DOHH2 (cell line): ENCODE data around the gene CCNF.

Source experiments
- H3F3A ChIP-seq: fragments of 200-600 bp; sonication (generic), shearing (Covaris generic); 2 replicates; pipeline ENCODE4 v1.6.0; 2016; ENCODE audit warnings: antibody characterized with exemption, mild to moderate bottlenecking; ENCODE audit not compliant: control insufficient read depth, insufficient read depth
- H3K27ac ChIP-seq: fragments of 200-600 bp; sonication (generic); 2 replicates; pipeline ENCODE4 v1.5.1; 2014; ENCODE audit warnings: low read depth, mild to moderate bottlenecking, low read length, moderate library complexity
- H3K27me3 ChIP-seq: fragments of 200-600 bp; sonication (generic); 2 replicates; pipeline ENCODE4 v1.6.1; 2014; ENCODE audit warnings: mild to moderate bottlenecking, low read length, mixed read lengths; ENCODE audit not compliant: control insufficient read depth
- H3K36me3 ChIP-seq: fragments of 200-600 bp; sonication (generic); 2 replicates; pipeline ENCODE4 v1.6.1; 2014; ENCODE audit warnings: mild to moderate bottlenecking, low read length, moderate library complexity, mixed read lengths; ENCODE audit not compliant: control insufficient read depth
- H3K4me1 ChIP-seq: fragments of 200-600 bp; sonication (generic); 2 replicates; pipeline ENCODE4 v1.6.1; 2014; ENCODE audit warnings: mild to moderate bottlenecking, low read length, mixed read lengths; ENCODE audit not compliant: control insufficient read depth
- H3K4me2 ChIP-seq: fragments of 200-600 bp; sonication (generic); 2 replicates; pipeline ENCODE4 v1.6.0; 2014; ENCODE audit warnings: mild to moderate bottlenecking, low read length, moderate library complexity
- H3K4me3 ChIP-seq: fragments of 200-600 bp; sonication (generic); 2 replicates; pipeline ENCODE4 v1.5.1; 2014; ENCODE audit warnings: mild to moderate bottlenecking, low read length, mixed read lengths
- H3K79me2 ChIP-seq: fragments of 200-600 bp; sonication (generic); 2 replicates; pipeline ENCODE4 v1.6.1; 2014; ENCODE audit warnings: mild to moderate bottlenecking, low read length, mixed read lengths; ENCODE audit not compliant: control insufficient read depth
- H3K9me2 ChIP-seq: fragments of 200-600 bp; sonication (generic); replicated peaks from 2 replicates; pipeline ENCODE4 v1.6.1; 2014; ENCODE audit warnings: mild to moderate bottlenecking, low read length, mixed read lengths; ENCODE audit not compliant: control insufficient read depth
- H3K9me3 ChIP-seq: fragments of 200-600 bp; sonication (generic); 2 replicates; pipeline ENCODE4 v1.6.1; 2014; ENCODE audit warnings: antibody characterized with exemption, low read length, mixed read lengths; ENCODE audit not compliant: control insufficient read depth, insufficient read depth
- H4K20me1 ChIP-seq: fragments of 200-600 bp; sonication (generic); 2 replicates; pipeline ENCODE4 v1.6.0; 2014; ENCODE audit warnings: low read depth, mild to moderate bottlenecking, antibody characterized with exemption, low read length, moderate library complexity; ENCODE audit not compliant: control insufficient read depth, insufficient read depth
- EZH2phosphoT487 ChIP-seq: fragments of 200-600 bp; sonication (generic); IDR thresholded peaks from 2 replicates; pipeline ENCODE4 v1.6.1; 2017; ENCODE audit warnings: borderline replicate concordance, mild to moderate bottlenecking, antibody characterized with exemption, low read length, moderate library complexity, mixed read lengths
- TF ChIP-seq, protein P1 (sequence below): fragments of 200-600 bp; sonication (generic); IDR thresholded peaks from one replicate; pipeline ENCODE4 v1.5.1; 2014; ENCODE audit warnings: antibody characterized with exemption, mild to moderate bottlenecking, low read depth, low read length; ENCODE audit not compliant: poor library complexity, severe bottlenecking

CCNF gene

GRCh38 chr16:2468725-2469398 lies 39.6 kb downstream of the CCNF start:
- Histone ChIP-seq H3F3A (peaks cover 30% of the 10 kb centered on the region), H3K9me3 (no peaks in the 10 kb centered on the region), H3K4me3 (peak overlapping the region; percentile 81), H3K4me1 (peaks cover 76% of the 10 kb centered on the region), H3K36me3 (no peaks in the 10 kb centered on the region), H3K27ac (peak overlapping the region; percentile 95), H3K9me2 (no peaks in the 10 kb centered on the region), H4K20me1 (no peaks in the 10 kb centered on the region), H3K79me2 (peaks cover 15% of the 10 kb centered on the region), H3K27me3 (no peaks in the 10 kb centered on the region), H3K4me2 (peak overlapping the region; percentile 92)
- TF ChIP-seq EZH2phosphoT487: no peak
- TF ChIP-seq, protein P1, sequence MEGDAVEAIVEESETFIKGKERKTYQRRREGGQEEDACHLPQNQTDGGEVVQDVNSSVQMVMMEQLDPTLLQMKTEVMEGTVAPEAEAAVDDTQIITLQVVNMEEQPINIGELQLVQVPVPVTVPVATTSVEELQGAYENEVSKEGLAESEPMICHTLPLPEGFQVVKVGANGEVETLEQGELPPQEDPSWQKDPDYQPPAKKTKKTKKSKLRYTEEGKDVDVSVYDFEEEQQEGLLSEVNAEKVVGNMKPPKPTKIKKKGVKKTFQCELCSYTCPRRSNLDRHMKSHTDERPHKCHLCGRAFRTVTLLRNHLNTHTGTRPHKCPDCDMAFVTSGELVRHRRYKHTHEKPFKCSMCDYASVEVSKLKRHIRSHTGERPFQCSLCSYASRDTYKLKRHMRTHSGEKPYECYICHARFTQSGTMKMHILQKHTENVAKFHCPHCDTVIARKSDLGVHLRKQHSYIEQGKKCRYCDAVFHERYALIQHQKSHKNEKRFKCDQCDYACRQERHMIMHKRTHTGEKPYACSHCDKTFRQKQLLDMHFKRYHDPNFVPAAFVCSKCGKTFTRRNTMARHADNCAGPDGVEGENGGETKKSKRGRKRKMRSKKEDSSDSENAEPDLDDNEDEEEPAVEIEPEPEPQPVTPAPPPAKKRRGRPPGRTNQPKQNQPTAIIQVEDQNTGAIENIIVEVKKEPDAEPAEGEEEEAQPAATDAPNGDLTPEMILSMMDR: no peak

DNA sequence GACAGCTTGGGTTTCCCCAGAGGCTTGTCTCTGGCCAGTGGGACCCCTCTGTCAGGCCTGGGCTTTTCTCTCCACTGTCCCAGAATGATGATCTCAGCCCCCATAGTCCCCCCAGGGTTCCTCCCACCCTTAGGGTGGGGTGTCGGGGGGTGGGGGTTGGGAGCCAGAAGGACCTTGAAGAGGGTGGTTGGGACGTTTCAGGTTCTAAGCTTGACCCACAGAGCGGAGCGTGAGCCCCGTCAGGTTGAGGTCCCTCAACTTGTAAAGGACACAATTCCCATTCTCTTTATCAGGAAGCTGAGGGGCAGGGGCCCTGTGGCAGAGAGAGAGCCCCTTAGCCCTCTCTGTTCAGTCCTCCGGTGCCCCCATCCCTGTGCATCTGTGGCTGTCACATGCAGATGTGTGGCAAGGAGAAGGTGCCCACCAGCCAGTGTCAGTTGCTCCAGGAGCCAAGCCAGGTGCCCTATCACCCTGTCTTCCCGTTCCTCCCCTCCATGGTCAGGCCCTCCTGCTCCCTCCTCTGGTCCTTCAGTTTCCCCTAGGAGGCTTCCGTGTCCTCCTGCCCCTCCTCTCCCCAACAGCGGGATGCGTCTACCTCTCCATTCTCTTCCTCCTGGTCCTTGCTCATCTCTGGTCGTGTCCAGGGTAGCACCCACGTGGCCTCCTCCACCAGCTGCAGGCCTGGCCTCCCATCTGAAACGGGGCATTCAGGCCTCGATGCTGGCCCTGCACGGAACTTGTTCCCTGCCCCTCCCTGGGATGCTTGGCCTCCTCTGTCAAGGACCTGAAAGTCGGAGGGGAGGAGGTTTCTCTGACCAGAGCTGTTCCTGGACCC lies 40.4 kb downstream of the CCNF start:
- Histone ChIP-seq H3K36me3 (peaks cover 5% of the 10 kb centered on the region; the same call in 1 of the 2 replicates), H3K4me1 (peaks cover 76% of the 10 kb centered on the region), H3K27me3 (no peaks in the 10 kb centered on the region), H3K9me2 (no peaks in the 10 kb centered on the region), H3K79me2 (peaks cover 22% of the 10 kb centered on the region), H3F3A (peaks cover 29% of the 10 kb centered on the region), H3K4me2 (peak overlapping the region; percentile 92), H3K9me3 (no peaks in the 10 kb centered on the region), H3K4me3 (peak overlapping the region; percentile 81), H3K27ac (peak overlapping the region; percentile 95), H4K20me1 (no peaks in the 10 kb centered on the region)
- TF ChIP-seq, protein P1: no peak
- no peak for TF ChIP-seq EZH2phosphoT487

DNA sequence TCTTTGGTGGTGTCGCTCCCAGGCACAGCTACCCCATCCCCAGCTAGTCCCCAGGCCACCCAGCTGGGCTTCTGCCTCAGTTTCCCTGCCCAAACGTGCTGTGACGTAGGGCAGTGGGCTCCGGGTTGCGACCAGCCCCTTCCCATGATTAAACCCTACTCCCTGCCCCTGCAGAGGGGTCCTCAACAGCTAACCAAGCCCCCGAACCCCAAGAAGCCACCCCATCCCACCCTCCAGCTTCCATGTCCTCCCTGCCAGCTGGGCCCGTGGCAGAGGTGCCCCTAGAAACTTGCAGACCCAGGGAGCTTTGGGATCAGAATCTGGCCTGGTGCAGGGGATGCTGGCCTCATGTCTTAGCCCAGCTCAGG lies 41.0 kb downstream of the CCNF start:
- Histone ChIP-seq H3K79me2 (peaks cover 24% of the 10 kb centered on the region), H3K27me3 (no peaks in the 10 kb centered on the region), H3K4me2 (peak overlapping the region; percentile 92), H3K9me3 (no peaks in the 10 kb centered on the region), H3K4me3 (peak overlapping the region; percentile 81), H4K20me1 (no peaks in the 10 kb centered on the region), H3K4me1 (peaks cover 76% of the 10 kb centered on the region), H3K27ac (peak overlapping the region; percentile 95), H3K36me3 (peaks cover 5% of the 10 kb centered on the region; the same call in 1 of the 2 replicates), H3K9me2 (no peaks in the 10 kb centered on the region), H3F3A (peaks cover 24% of the 10 kb centered on the region)
- TF ChIP-seq, protein P1: no peak
- no peak for TF ChIP-seq EZH2phosphoT487
